GM11168 (cell line): ENCODE data around the gene TFB1M.
"Not testable (repeated sequence)": the region's sequence is repeated elsewhere in the genome, so short reads cannot be mapped to it uniquely, and the experiment has no call there.

Source experiments
- in situ Hi-C: fragments of 300-500 bp; cut with MboI; formaldehyde crosslinking; loops from one replicate; pipeline ENCODE4 v1.12.0; 2022; ENCODE audit warnings: low sequenced_read_pairs; ENCODE audit not compliant: unreplicated experiment

Gene TFB1M

GRCh38 chr6:155218711-155219110 is 95.6 kb downstream of the TFB1M start:
- in situ Hi-C loops = not testable (repeated sequence)

GRCh38 chr6:155216312-155217046 is 97.8 kb downstream of the TFB1M start:
- in situ Hi-C loops = no loop called here

- in situ Hi-C loops = no loop called here
Observed at GRCh38 chr6:155215906-155216305, 98.4 kb downstream of the TFB1M start.

- in situ Hi-C loops = no loop called here
Observed at GRCh38 chr6:155213611-155214372, 100.5 kb downstream of the TFB1M start.

GRCh38 chr6:155212616-155213380 is 101.5 kb downstream of the TFB1M start:
- in situ Hi-C loops = no loop called here

- in situ Hi-C loops = no loop called here
Observed at GRCh38 chr6:155212106-155212505, 102.2 kb downstream of the TFB1M start.

- in situ Hi-C loops = no loop called here
Observed at GRCh38 chr6:155207223-155207622, 107.1 kb downstream of the TFB1M start.
